CD4-positive, alpha-beta T cell treated with Interleukin-15 for 4 hours (primary cell): ENCODE results near the gene H6PD.

Experiments
- DNase-seq: peaks from one replicate; pipeline ENCODE4 v3.0.0-alpha.2; 2020; ENCODE audit warnings: low spot score

H6PD gene

DNA sequence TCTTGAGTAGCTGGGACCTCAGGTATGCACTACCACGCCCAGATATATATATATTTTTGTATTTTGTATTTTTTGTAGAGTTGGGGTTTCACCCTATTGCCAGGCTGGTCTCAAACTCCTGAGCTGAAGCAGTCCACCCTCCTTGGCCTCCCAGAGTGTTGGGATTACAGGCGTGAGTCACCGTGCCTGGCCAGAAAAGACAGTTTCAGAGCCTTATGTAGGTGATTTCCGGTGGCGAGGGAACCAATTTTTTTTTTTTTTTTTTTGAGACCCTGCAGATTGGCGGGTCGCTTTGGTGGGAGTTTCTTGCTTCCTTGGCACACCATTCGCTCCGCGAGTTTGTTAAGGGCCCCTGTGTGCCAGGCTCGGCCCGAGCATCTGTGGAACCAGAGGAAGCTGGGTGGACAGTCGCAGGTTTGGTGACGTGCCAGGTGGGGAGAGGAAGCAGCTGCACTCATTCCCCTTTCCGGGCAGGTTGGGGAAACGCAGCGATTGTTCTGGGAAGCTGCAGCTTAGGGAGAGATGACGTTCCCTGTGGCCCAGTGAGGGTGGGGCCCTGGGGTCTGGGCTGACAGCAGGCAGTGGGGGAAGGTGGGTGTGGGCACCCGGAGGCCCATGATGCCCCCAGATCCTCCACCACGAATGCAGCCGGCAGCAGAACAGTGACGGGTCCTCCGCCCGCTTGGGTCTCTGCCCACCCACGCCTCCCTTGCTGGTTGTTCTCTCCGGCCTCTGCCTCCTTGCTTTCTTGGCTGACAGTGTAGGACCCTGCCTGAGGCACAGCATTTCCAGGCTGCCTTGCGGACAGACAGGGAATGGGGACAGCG is 83.2 kb downstream of the H6PD start:
- DNase-seq: no peak

DNA sequence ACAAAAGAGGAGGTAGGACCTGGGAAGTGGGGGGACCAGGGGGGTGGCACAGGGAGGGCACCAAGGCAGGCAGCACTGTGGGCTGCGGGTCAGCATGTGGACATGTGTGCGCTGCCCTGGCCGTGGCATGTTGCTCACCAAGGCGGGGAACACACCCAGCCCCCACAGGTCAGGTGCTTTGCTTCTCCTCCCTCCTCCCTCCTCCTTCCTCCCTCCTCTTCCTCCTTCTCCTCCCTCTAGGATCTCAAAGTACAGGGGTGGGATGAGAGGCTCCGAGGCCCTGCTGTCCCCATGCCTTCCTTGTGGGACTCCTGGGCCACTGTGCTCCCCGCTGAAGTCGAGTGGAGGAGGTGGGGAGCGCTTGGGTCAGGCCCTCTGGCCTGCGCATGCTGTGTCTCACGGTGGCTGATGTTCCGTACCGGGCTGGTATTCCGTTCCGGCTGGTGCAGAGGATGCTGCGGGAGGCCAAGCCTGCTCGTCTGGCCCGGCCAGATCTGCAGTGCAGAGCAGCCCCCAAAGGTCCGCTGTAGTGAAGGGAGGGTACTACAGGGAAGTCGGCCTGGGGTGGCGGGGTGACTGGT is 84.7 kb downstream of the H6PD start:
- DNase-seq: no peak

DNA sequence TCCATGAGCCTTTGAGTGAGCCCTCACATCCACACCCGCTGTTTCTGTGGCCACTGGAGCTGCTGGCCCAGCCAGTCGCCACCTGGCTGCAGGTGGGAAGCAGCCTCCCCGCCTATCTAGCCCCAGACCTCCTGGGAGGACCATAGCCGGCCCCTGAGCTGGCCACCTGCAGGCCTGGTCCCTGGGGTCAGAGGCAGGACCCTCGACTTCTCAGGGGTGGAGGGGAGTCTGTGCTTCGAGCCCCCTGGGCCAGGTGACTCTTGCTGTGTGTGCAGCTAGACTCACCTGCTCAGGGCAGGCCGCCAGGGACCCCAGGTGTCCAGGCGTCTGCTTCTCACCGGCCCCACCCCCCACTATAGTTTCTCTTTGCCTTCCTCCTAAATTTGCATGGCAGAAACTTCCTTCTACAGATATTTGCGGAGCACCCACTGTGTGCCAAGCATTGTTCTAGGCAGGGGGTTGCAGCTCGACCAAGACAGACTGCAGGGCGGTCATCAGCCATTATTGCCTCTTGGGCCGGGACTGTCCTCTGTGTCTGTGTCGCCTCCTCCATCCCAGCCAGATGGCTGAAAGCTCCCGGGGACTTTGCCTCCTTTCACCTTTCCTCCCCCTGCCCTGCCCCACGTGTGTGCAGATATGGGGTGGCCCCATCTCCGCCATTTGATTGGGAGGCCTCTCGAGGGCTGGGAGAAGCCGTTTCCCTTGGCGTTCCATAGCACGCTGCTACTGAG is 85.4 kb downstream of the H6PD start:
- DNase-seq: no peak
